SK-N-SH (cell line): ENCODE measurements around the gene PLAU. TPM values are rescaled to one million over a fixed set of nuclear protein-coding genes. Genes with fewer than 3 reads are reported as not detected.

ENCODE experiments used
- CTCF ChIA-PET: fragments of 300-600, 350-600 bp; formaldehyde crosslinking; extraction: SDS; loops from one replicate; lab custom pipeline; 2021; lab: Yijun Ruan, JAX
- POLR2A ChIA-PET: fragments of 350-600 bp; sonication (Branson Sonifier 250); formaldehyde crosslinking; extraction: SDS; loops from one replicate; lab custom pipeline; 2020; ENCODE audit warnings: antibody characterized with exemption, inconsistent platforms; lab: Yijun Ruan, JAX
- DNase-seq: peaks from one replicate; pipeline ENCODE4 v3.0.0; 2012
- H2AFZ ChIP-seq: fragments of 200-600 bp; sonication (generic); 2 replicates; pipeline ENCODE4 v1.8.1; 2016; ENCODE audit warnings: antibody characterized with exemption, mild to moderate bottlenecking, low read depth
- H3F3A ChIP-seq: fragments of 200-600 bp; sonication (generic); replicated peaks from 2 replicates; pipeline ENCODE3; 2016; ENCODE audit warnings: antibody characterized with exemption, mild to moderate bottlenecking; ENCODE audit not compliant: insufficient read depth
- H3K27ac ChIP-seq, 2 experiments: fragments of 200-500 bp in 1 of 2; fragments of 200-600 bp in 1 of 2; sonication (Bioruptor generic) in 1 of 2; sonication (generic), shearing (Covaris generic) in 1 of 2; 2 replicates each; pipeline versions ENCODE4 v1.5.1 to v1.6.1; 2014 to 2016; ENCODE audit warnings: low read depth in 2 of 2, inconsistent platforms in 1 of 2, low read length in 1 of 2, mild to moderate bottlenecking in 1 of 2, mixed read lengths in 1 of 2
- H3K27me3 ChIP-seq: fragments of 200-600 bp; sonication (generic), shearing (Covaris generic); 2 replicates; pipeline ENCODE4 v1.6.1; 2016; ENCODE audit warnings: mixed run types; ENCODE audit not compliant: insufficient read depth
- H3K36me3 ChIP-seq, 2 experiments: fragments of 200-500 bp in 1 of 2; fragments of 200-600 bp in 1 of 2; sonication (Bioruptor generic) in 1 of 2; sonication (generic) in 1 of 2; replicated peaks in 1 of 2; 2 replicates each; pipeline versions ENCODE3 to v1.5.1; 2014 to 2016; ENCODE audit warnings: low read length in 1 of 2, mild to moderate bottlenecking in 1 of 2; ENCODE audit not compliant: insufficient read depth in 2 of 2, control insufficient read depth in 1 of 2
- H3K4me1 ChIP-seq, 2 experiments: fragments of 200-500 bp in 1 of 2; fragments of 200-600 bp in 1 of 2; sonication (Bioruptor generic) in 1 of 2; sonication (generic), shearing (Covaris generic) in 1 of 2; 2 replicates each; pipeline versions ENCODE4 v1.5.1 to v1.6.1; 2014 to 2016; ENCODE audit warnings: low read depth in 1 of 2, low read length in 1 of 2, mixed run types in 1 of 2; ENCODE audit not compliant: insufficient read depth in 2 of 2, control insufficient read depth in 1 of 2
- H3K4me2 ChIP-seq: fragments of 200-600 bp; sonication (generic), shearing (Covaris generic); 2 replicates; pipeline ENCODE4 v1.6.1; 2017; ENCODE audit warnings: mixed run types
- H3K4me3 ChIP-seq, 2 experiments: fragments of 200-500 bp in 1 of 2; fragments of 200-600 bp in 1 of 2; sonication (Bioruptor generic) in 1 of 2; sonication (generic), shearing (Covaris generic) in 1 of 2; 2 replicates each; pipeline versions ENCODE4 v1.5.1 to v1.8.1; 2014 to 2016; ENCODE audit warnings: low read depth in 2 of 2, inconsistent platforms in 1 of 2, low read length in 1 of 2, mild to moderate bottlenecking in 1 of 2, mixed read lengths in 1 of 2, moderate library complexity in 1 of 2
- H3K79me2 ChIP-seq: fragments of 200-600 bp; sonication (generic); 2 replicates; pipeline ENCODE4 v1.8.1; 2017; ENCODE audit warnings: mild to moderate bottlenecking; ENCODE audit not compliant: insufficient read depth
- H3K9ac ChIP-seq: fragments of 200-600 bp; sonication (generic); 2 replicates; pipeline ENCODE4 v1.6.1; 2017; ENCODE audit warnings: mixed run types
- H3K9me2 ChIP-seq: fragments of 200-600 bp; sonication (generic); 2 replicates; pipeline ENCODE4 v1.6.1; 2017; ENCODE audit warnings: mixed run types
- H3K9me3 ChIP-seq: fragments of 200-600 bp; sonication (generic); 2 replicates; pipeline ENCODE4 v1.6.1; 2017; ENCODE audit warnings: mixed run types, mild to moderate bottlenecking, moderate library complexity
- H4K20me1 ChIP-seq: fragments of 200-600 bp; sonication (generic); 2 replicates; pipeline ENCODE4 v1.6.1; 2017; ENCODE audit warnings: mild to moderate bottlenecking, mixed run types; ENCODE audit not compliant: insufficient read depth
- CTCF ChIP-seq: fragments of 200-600 bp; sonication (generic); IDR thresholded peaks from 2 replicates; pipeline ENCODE4 v1.6.1; 2017; ENCODE audit warnings: antibody characterized with exemption, mild to moderate bottlenecking, moderate library complexity
- EZH2phosphoT487 ChIP-seq: fragments of 200-600 bp; sonication (generic); IDR thresholded peaks from 2 replicates; pipeline ENCODE4 v1.6.1; 2017; ENCODE audit warnings: low read depth, mixed run types, mild to moderate bottlenecking, antibody characterized with exemption, moderate library complexity, borderline replicate concordance
- FOXJ3 ChIP-seq: sonication (generic); formaldehyde crosslinking; IDR thresholded peaks from 2 replicates; pipeline ENCODE4 v1.5.1; 2020; ENCODE audit warnings: mild to moderate bottlenecking, missing genetic modification reagents
- GATA2 ChIP-seq: sonication (generic); formaldehyde crosslinking; IDR thresholded peaks from 2 replicates; pipeline ENCODE4 v1.5.0; 2020; ENCODE audit warnings: mild to moderate bottlenecking, missing genetic modification reagents
- MEF2A ChIP-seq: IDR thresholded peaks from 2 replicates; pipeline ENCODE4 v1.4.0; 2012; ENCODE audit warnings: low read depth, borderline replicate concordance
- POLR2AphosphoS5 ChIP-seq: IDR thresholded peaks from 2 replicates; pipeline ENCODE4 v1.6.1; 2012; ENCODE audit warnings: low read depth, low read length
- RCOR1 ChIP-seq: fragments of 150-350 bp; IDR thresholded peaks from 2 replicates; pipeline ENCODE4 v1.6.1; 2017; ENCODE audit warnings: antibody characterized with exemption, low read length
- SIN3A ChIP-seq: IDR thresholded peaks from 2 replicates; pipeline ENCODE4 v1.6.1; 2012; ENCODE audit warnings: low read depth, mild to moderate bottlenecking, low read length, moderate library complexity, borderline replicate concordance
- TAF1 ChIP-seq: IDR thresholded peaks from 2 replicates; pipeline ENCODE4 v1.6.1; 2012; ENCODE audit warnings: low read depth, mild to moderate bottlenecking, low read length, moderate library complexity, borderline replicate concordance
- USF1 ChIP-seq: IDR thresholded peaks from 2 replicates; pipeline ENCODE4 v1.4.0; 2012; ENCODE audit warnings: low read depth, borderline replicate concordance
- USF2 ChIP-seq: fragments of 150-350 bp; IDR thresholded peaks from 2 replicates; pipeline ENCODE4 v1.6.1; 2017; ENCODE audit warnings: antibody characterized with exemption, low read length, low read depth, borderline replicate concordance
- YY1 ChIP-seq: IDR thresholded peaks from 2 replicates; pipeline ENCODE4 v1.4.0; 2012; ENCODE audit warnings: low read depth, mild to moderate bottlenecking
- WGBS: methylation state at CpG from one replicate; pipeline ENCODE4 v1.1.6; 2017; ENCODE audit warnings: low lambda C conversion rate; 5-methylcytosine and 5-hydroxymethylcytosine counted together
- polyA plus RNA-seq, 3 experiments: library from polyadenylated mRNA; depleted of rRNA; stranded (reverse); fragments of >200 nt; gene quantifications; 2 replicates each; pipeline ENCODE4 v1.2.3, GENCODE V29; 2012

The PLAU gene
- polyA plus RNA-seq, 1 of the 3 experiments (the other 2 are of a cell fraction): 200 TPM

- no peak for DNase-seq
- no peaks in the 10 kb centered on the region for H3K36me3 ChIP-seq
- no peaks in the 10 kb centered on the region for H3K9me2 ChIP-seq
- WGBS: 82% methylated on average over 9 of the region's 9 CpGs
- no peak overlapping the region for H3K27ac ChIP-seq
- no peaks in the 10 kb centered on the region for H4K20me1 ChIP-seq
- no peak overlapping the region for H3K4me2 ChIP-seq
- TF ChIP-seq GATA2 (CRISPR knock-in tag): no peak
- no peak for TF ChIP-seq RCOR1
- TF ChIP-seq USF1: no peak
- no peak for TF ChIP-seq FOXJ3
- TF ChIP-seq CTCF: no peak
- no peak for TF ChIP-seq YY1
- no peak for TF ChIP-seq POLR2AphosphoS5
- no peak for TF ChIP-seq SIN3A
- TF ChIP-seq EZH2phosphoT487: no peak
- TF ChIP-seq USF2: no peak
- no peak for TF ChIP-seq MEF2A
- no peak for TF ChIP-seq TAF1
- TF ChIP-seq, all 33 proteins: peak for 0
- POLR2A ChIA-PET: no interaction called here
- Histone ChIP-seq H3K79me2 (no peaks in the 10 kb centered on the region), H3F3A (no peaks in the 10 kb centered on the region), H3K9ac (no peak overlapping the region), H3K9me3 (no peaks in the 10 kb centered on the region), H2AFZ (no peak overlapping the region), H3K27me3 (no peaks in the 10 kb centered on the region), H3K4me3 (no peak overlapping the region), H3K4me1 (peaks cover 0 to 9% of the 10 kb centered on the region in 2 experiments; a peak in 2 of 4 replicates)
- CTCF ChIA-PET: interaction anchor here (20.9 kb wide), 1 partner anchor 59 kb away, joined by 472 read pairs; the partner anchor contains the start of gene CAMK2G
These were observed 35.6 kb downstream of the PLAU start for GRCh38 chr10:73946253-73947145.
